Upper lobe of right lung (tissue), 1 donor: ENCODE results near the gene PARVA. TPM values are rescaled to one million over a fixed set of nuclear protein-coding genes. Genes with fewer than 3 reads are reported as not detected.
"Not testable (repeated sequence)": the region's sequence is repeated elsewhere in the genome, so short reads cannot be mapped to it uniquely, and the experiment has no call there.

Experiments used
- ATAC-seq: fragments of 200-7000 bp; cut with Tn5 transposase; one replicate; pipeline ENCODE4 v1.9.1; 2020; ENCODE audit warnings: mild to moderate bottlenecking, moderate library complexity
- DNase-seq: peaks from one replicate; pipeline ENCODE4 v3.0.0-alpha.2; 2020
- H3K27ac ChIP-seq: fragments of 200-600 bp; one replicate; pipeline ENCODE4 v1.8.0; 2022
- H3K27me3 ChIP-seq: fragments of 200-600 bp; one replicate; pipeline ENCODE4 v1.8.0; 2022; ENCODE audit warnings: mild to moderate bottlenecking
- H3K36me3 ChIP-seq: fragments of 200-600 bp; one replicate; pipeline ENCODE4 v1.8.0; 2022
- H3K4me1 ChIP-seq: fragments of 200-600 bp; one replicate; pipeline ENCODE4 v1.8.0; 2022
- H3K4me3 ChIP-seq: fragments of 200-600 bp; one replicate; pipeline ENCODE4 v1.8.0; 2022; ENCODE audit warnings: mild to moderate bottlenecking
- H3K9me3 ChIP-seq: fragments of 200-600 bp; one replicate; pipeline ENCODE4 v1.8.0; 2022
- CTCF ChIP-seq: fragments of 200-600 bp; IDR thresholded peaks from one replicate; pipeline ENCODE4 v1.8.0; 2022; ENCODE audit warnings: antibody characterized with exemption
- intact Hi-C: fragments of 100-400 bp; cut with DNase I; formaldehyde crosslinking; loops from one replicate; pipeline ENCODE4 v1.11.0; 2022
- total RNA-seq: library from RNA; stranded (reverse); fragmentation: NEBNext Ultra II Directional; extraction: Animal tissue kit (Norgen Biotek cat#: 25700); gene quantifications from one replicate; pipeline ENCODE4 v1.2.1, GENCODE V29; 2021
- donor health status: DM: no; HTN: yes; CAD: no; lungs with severe emphysema.

Gene PARVA
- total RNA-seq, 1 donor from 2014 or later, result 84.0 TPM

- H3K27me3 ChIP-seq, result no peaks in the 10 kb centered on the region
- no peak for TF ChIP-seq CTCF
- ATAC-seq, result no peak
- DNase-seq, result no peak
- H3K9me3 ChIP-seq, result no peaks in the 10 kb centered on the region
- no peaks in the 10 kb centered on the region for H3K4me1 ChIP-seq
- no peaks in the 10 kb centered on the region for H3K36me3 ChIP-seq
- no peak overlapping the region for H3K27ac ChIP-seq
- intact Hi-C loops, result no loop called here
- H3K4me3 ChIP-seq, result no peak overlapping the region
Measured at GRCh38 chr11:12358302-12359188, 18.8 kb upstream of the PARVA start.

DNA sequence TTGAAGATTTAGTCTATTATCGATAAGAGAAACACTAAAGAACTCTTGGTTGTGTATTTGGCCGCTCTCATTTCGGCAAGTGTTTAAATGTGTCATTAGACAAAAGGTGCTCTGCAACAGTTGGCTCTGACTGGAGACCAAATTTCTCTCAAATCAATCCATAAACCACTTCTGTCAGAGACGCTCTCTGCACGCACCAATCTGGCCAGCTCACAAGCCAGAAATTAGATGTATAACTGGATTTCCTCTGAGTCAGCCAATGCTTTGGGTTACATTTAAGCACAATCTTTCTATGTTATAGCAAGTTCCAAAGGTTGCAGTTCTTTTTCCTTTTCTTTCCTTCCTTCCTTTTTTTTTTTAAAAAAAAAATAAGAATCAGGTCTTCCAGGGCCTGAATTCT, 17.6 kb upstream of the PARVA start:
- intact Hi-C loops, result no loop called here
- ATAC-seq, result no peak

GRCh38 chr11:12361682-12362081, 15.7 kb upstream of the PARVA start:
- intact Hi-C loops, result no loop called here
- no peaks in the 10 kb centered on the region for H3K27me3 ChIP-seq
- no peak overlapping the region for H3K4me3 ChIP-seq
- H3K27ac ChIP-seq, result no peak overlapping the region
- H3K36me3 ChIP-seq, result no peaks in the 10 kb centered on the region
- H3K9me3 ChIP-seq, result no peaks in the 10 kb centered on the region
- TF ChIP-seq CTCF, result no peak
- ATAC-seq (no peak), DNase-seq (no peak)
- H3K4me1 ChIP-seq, result no peaks in the 10 kb centered on the region

More for the DNA sequence above, 17.6 kb upstream of the PARVA start:
- DNase-seq, result no peak
- Histone ChIP-seq H3K36me3 (no peaks in the 10 kb centered on the region), H3K4me3 (no peak overlapping the region), H3K4me1 (no peaks in the 10 kb centered on the region), H3K27me3 (no peaks in the 10 kb centered on the region), H3K27ac (no peak overlapping the region), H3K9me3 (no peaks in the 10 kb centered on the region)
- no peak for TF ChIP-seq CTCF

DNA sequence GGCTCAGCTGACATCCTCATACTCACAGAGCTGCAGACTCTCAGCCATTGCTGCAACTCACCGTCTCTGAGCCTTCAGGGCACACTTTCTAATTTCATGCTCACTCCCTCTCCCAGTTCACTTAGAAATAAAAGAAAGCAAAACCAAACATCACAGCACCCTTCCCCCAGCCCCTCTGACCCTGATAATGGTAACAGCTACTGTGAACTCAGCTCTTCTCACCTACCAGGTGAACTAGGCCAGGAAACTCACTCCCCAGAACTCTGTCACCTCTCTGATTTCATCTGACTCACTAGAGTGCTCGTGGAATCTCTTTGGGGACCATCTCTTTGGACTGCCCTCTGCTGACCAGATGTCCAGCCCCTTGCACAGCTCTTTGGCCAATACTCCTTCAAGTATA, 14.5 kb upstream of the PARVA start:
- no peak for DNase-seq
- H3K27ac ChIP-seq, result no peak overlapping the region
- H3K27me3 ChIP-seq, result no peaks in the 10 kb centered on the region
- no peaks in the 10 kb centered on the region for H3K36me3 ChIP-seq
- ATAC-seq, result no peak
- H3K9me3 ChIP-seq, result no peaks in the 10 kb centered on the region
- no peak for TF ChIP-seq CTCF
- no peaks in the 10 kb centered on the region for H3K4me1 ChIP-seq
- intact Hi-C loops, result no loop called here
- no peak overlapping the region for H3K4me3 ChIP-seq

- H3K36me3 ChIP-seq, result no peaks in the 10 kb centered on the region
- H3K9me3 ChIP-seq, result no peaks in the 10 kb centered on the region
- no peak overlapping the region for H3K4me3 ChIP-seq
- DNase-seq, result no peak
- H3K27me3 ChIP-seq, result no peaks in the 10 kb centered on the region
- no peak for TF ChIP-seq CTCF
- intact Hi-C loops, result no loop called here
- no peak overlapping the region for H3K27ac ChIP-seq
- no peak for ATAC-seq
- no peaks in the 10 kb centered on the region for H3K4me1 ChIP-seq
Measured at GRCh38 chr11:12363373-12363772, 14.0 kb upstream of the PARVA start.

- H3K27me3 ChIP-seq, H3K36me3 ChIP-seq, H3K4me1 ChIP-seq, H3K4me3 ChIP-seq, H3K9me3 ChIP-seq, H3K27ac ChIP-seq, intact Hi-C loops: not testable (repeated sequence)
- DNase-seq, result peak; percentile 79
- ATAC-seq, result peak; percentile 48
Measured at GRCh38 chr11:12365965-12366575, 11.3 kb upstream of the PARVA start.

- ATAC-seq, H3K4me1 ChIP-seq, H3K27ac ChIP-seq, DNase-seq, H3K4me3 ChIP-seq, intact Hi-C loops, H3K27me3 ChIP-seq, H3K9me3 ChIP-seq, H3K36me3 ChIP-seq: not testable (repeated sequence)
Measured at GRCh38 chr11:12367057-12367456, 10.3 kb upstream of the PARVA start.
